ENCODE results near the gene C16orf89.
A peak's percentile ranks its signal among the peaks of the same experiment; 100 is the strongest.

The C16orf89 gene

GRCh38 chr16:5060073-5060641 is 5.6 kb downstream of the C16orf89 start:
- H3K4me3 ChIP-seq (ENCODE audit: low read depth, low read length), result no peak overlapping the region
- no peak for TF ChIP-seq CTCF (IDR thresholded peaks at IDR 0.05; ENCODE audit: borderline replicate concordance, insufficient read depth, low read depth, low read length)

- TF ChIP-seq CTCF (IDR thresholded peaks at IDR 0.05; ENCODE audit: borderline replicate concordance, insufficient read depth, low read depth, low read length), result no peak
Measured at GRCh38 chr16:5059386-5060072, 6.2 kb downstream of the C16orf89 start.

DNA sequence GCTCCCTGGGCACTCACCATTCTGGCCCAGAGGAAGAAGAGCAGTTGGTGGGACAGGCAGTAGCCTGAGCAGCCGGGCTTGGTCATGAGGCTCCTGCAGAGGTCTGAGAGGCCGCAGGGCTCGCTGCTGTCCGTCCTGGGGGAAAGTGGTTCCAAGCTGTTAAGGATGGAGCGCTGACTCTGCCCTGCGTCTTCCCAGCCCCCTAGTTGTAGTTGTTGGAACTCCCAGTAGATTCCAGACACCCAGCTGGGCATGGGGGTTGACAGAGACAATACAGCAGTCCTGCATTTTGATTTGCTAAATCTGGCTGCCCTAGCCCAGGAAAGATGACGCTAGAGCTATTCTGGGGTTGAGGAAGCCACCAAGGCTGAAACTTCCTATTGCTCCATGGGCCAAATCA is 7.3 kb downstream of the C16orf89 start:
- 0 out of 2 replicates have a peak, but pooled peaks have one; percentile 1 for TF ChIP-seq CTCF (IDR thresholded peaks at IDR 0.05; ENCODE audit: borderline replicate concordance, insufficient read depth, low read depth, low read length)

More at GRCh38 chr16:5059386-5060072, 6.2 kb downstream of the C16orf89 start:
- H3K4me3 ChIP-seq (ENCODE audit: low read depth, low read length), result no peak overlapping the region

GRCh38 chr16:5056352-5056751 is 9.4 kb downstream of the C16orf89 start:
- peak; percentile 79 for TF ChIP-seq CTCF (IDR thresholded peaks at IDR 0.05; ENCODE audit: borderline replicate concordance, insufficient read depth, low read depth, low read length)
- H3K4me3 ChIP-seq (ENCODE audit: low read depth, low read length), result no peak overlapping the region

More for the DNA sequence above, 7.3 kb downstream of the C16orf89 start:
- no peak overlapping the region for H3K4me3 ChIP-seq (ENCODE audit: low read depth, low read length)

GRCh38 chr16:5054876-5055865 is 10.6 kb downstream of the C16orf89 start:
- no peak for TF ChIP-seq CTCF (IDR thresholded peaks at IDR 0.05; ENCODE audit: borderline replicate concordance, insufficient read depth, low read depth, low read length)
- no peak overlapping the region for H3K4me3 ChIP-seq (ENCODE audit: low read depth, low read length)

- no peak overlapping the region for H3K4me3 ChIP-seq (ENCODE audit: low read depth, low read length)
- no peak for TF ChIP-seq CTCF (IDR thresholded peaks at IDR 0.05; ENCODE audit: borderline replicate concordance, insufficient read depth, low read depth, low read length)
Measured at GRCh38 chr16:5046914-5047313, 18.8 kb downstream of the C16orf89 start.

All from GM12875 (cell line).